ENCODE results near the gene VPS13D. TPM values are rescaled to one million over a fixed set of nuclear protein-coding genes. Genes with fewer than 3 reads are reported as not detected.

VPS13D gene
- total and polyA plus RNA-seq, 2 donors (not counting 3 experiments of a cell fraction or from before 2014, with no cell fraction given) = 13.6 to 48.5 TPM

- no peaks in the 10 kb centered on the region for H3K4me1 ChIP-seq (ENCODE audit: control insufficient read depth, extremely low read depth, insufficient read depth, low read length)
- no peak overlapping the region for H3K4me2 ChIP-seq (ENCODE audit: insufficient read depth, low read length)
- H3K79me2 ChIP-seq (ENCODE audit: control insufficient read depth, insufficient read depth, low read length) = no peaks in the 10 kb centered on the region
- H4K20me1 ChIP-seq (replicated peaks; ENCODE audit: control insufficient read depth, extremely low read depth, insufficient read depth, low read length) = no peaks in the 10 kb centered on the region
- no peaks in the 10 kb centered on the region for H3K27me3 ChIP-seq (ENCODE audit: control insufficient read depth in 2 of 2, insufficient read depth in 2 of 2, low read length in 2 of 2)
- BruUV-seq (replicated peaks) = no TSS peak
- H3K9me3 ChIP-seq (replicated peaks; ENCODE audit: control insufficient read depth, insufficient read depth, low read length) = no peaks in the 10 kb centered on the region
- no peak overlapping the region for H3K4me3 ChIP-seq (replicated peaks in 1 of 3; ENCODE audit: insufficient read depth in 1 of 3, low read depth in 1 of 3, low read length in 3 of 3)
- DNase-seq (ENCODE audit: low read depth, low spot score) = no peak
- H3K9ac ChIP-seq (replicated peaks; ENCODE audit: extremely low read depth, insufficient read depth, low read length) = no peak overlapping the region
- FAIRE-seq = no peak
- POLR2A ChIA-PET = no interaction called here
- peaks cover 13 to 19% of the 10 kb centered on the region in 2 experiments for H3K36me3 ChIP-seq (ENCODE audit: control insufficient read depth in 2 of 2, extremely low read depth in 1 of 2, insufficient read depth in 2 of 2, low read length in 2 of 2)
- CTCF ChIA-PET = interaction anchor here (1.0 kb wide), 1 partner anchor 87 kb away, joined by 3 read pairs; no protein-coding TSS in a partner anchor
- no peak overlapping the region for H2AFZ ChIP-seq (ENCODE audit: low read depth, low read length)
- no peak for TF ChIP-seq CTCF (IDR thresholded peaks at IDR 0.05; ENCODE audit: extremely low read depth in 1 of 2, insufficient read depth in 1 of 2, low read depth in 1 of 2, low read length in 2 of 2)
- no peak for TF ChIP-seq GATA2 (IDR thresholded peaks at IDR 0.05; ENCODE audit: insufficient read depth, insufficient read length, low read depth, low read length)
- TF ChIP-seq FOS (IDR thresholded peaks at IDR 0.05; ENCODE audit: borderline replicate concordance, insufficient read depth, low read length) = no peak
- no peak for TF ChIP-seq EZH2 (IDR thresholded peaks at IDR 0.05; ENCODE audit: borderline replicate concordance, low read depth, low read length, severe bottlenecking)
- TF ChIP-seq MYC (IDR thresholded peaks at IDR 0.05; ENCODE audit: low read depth, low read length) = no peak
- TF ChIP-seq MAX (IDR thresholded peaks at IDR 0.05; ENCODE audit: insufficient read depth, insufficient read length) = no peak
- no peak for TF ChIP-seq POLR2A (IDR thresholded peaks at IDR 0.05; ENCODE audit: low read depth, low read length)
- TF ChIP-seq POLR2AphosphoS5 (IDR thresholded peaks at IDR 0.05; ENCODE audit: insufficient read depth, low read depth, low read length) = no peak
- no peak for TF ChIP-seq JUN (IDR thresholded peaks at IDR 0.05; ENCODE audit: borderline replicate concordance, insufficient read depth, insufficient read length, low read depth)
- dilution Hi-C loops (cut with MboI; ENCODE audit: extremely low pct_ligation_motif_present, low sequenced_read_pairs) = no loop called here
- intact Hi-C loops (cut with micrococcal nuclease) = no loop called here
- H3K9me1 ChIP-seq (replicated peaks; ENCODE audit: control insufficient read depth, extremely low read depth, insufficient read depth, low read length) = no peaks in the 10 kb centered on the region
- H3K27ac ChIP-seq (ENCODE audit: insufficient read depth, low read depth, low read length) = no peak overlapping the region
Observed at GRCh38 chr1:12346483-12347151, 116.8 kb downstream of the VPS13D start.

Data from endothelial cell of umbilical vein (primary cell).